LNCaP clone FGC (cell line): ENCODE measurements around the gene GRHL3.

ENCODE experiments used
- DNase-seq: peaks from one replicate; pipeline ENCODE4 v3.0.0-alpha.2; 2011; ENCODE audit warnings: low read depth
- H3K4me3 ChIP-seq: 2 replicates; pipeline ENCODE4 v1.5.1; 2011; ENCODE audit warnings: mild to moderate bottlenecking, low read depth, low read length, control low read depth
- CTCF ChIP-seq: IDR thresholded peaks from 2 replicates; pipeline ENCODE4 v1.5.1; 2012; ENCODE audit warnings: mild to moderate bottlenecking; ENCODE audit not compliant: control insufficient read depth, insufficient read depth; ENCODE audit errors: extremely low read depth

GRHL3 gene

GRCh38 chr1:24329331-24329730 is 10.2 kb downstream of the GRHL3 start:
- no peak for TF ChIP-seq CTCF
- no peak overlapping the region for H3K4me3 ChIP-seq
- no peak for DNase-seq

GRCh38 chr1:24329797-24330543 is 10.8 kb downstream of the GRHL3 start:
- H3K4me3 ChIP-seq = no peak overlapping the region
- no peak for TF ChIP-seq CTCF
- no peak for DNase-seq

- no peak for DNase-seq
- no peak for TF ChIP-seq CTCF
- H3K4me3 ChIP-seq = no peak overlapping the region
Measured at GRCh38 chr1:24331961-24332673, 13.0 kb downstream of the GRHL3 start.

GRCh38 chr1:24336075-24336474 is 16.9 kb downstream of the GRHL3 start:
- no peak for DNase-seq
- no peak overlapping the region for H3K4me3 ChIP-seq
- no peak for TF ChIP-seq CTCF

GRCh38 chr1:24337455-24337854 is 18.3 kb downstream of the GRHL3 start:
- H3K4me3 ChIP-seq = no peak overlapping the region
- no peak for TF ChIP-seq CTCF
- DNase-seq = no peak

GRCh38 chr1:24338447-24338846 is 19.3 kb downstream of the GRHL3 start:
- no peak for DNase-seq
- no peak for TF ChIP-seq CTCF
- no peak overlapping the region for H3K4me3 ChIP-seq
